Prostate gland (tissue), 2 donors: ENCODE data around the gene TMEM272. TPM values are rescaled to one million over a fixed set of nuclear protein-coding genes. Genes with fewer than 3 reads are reported as not detected.

ENCODE experiments used
- DNase-seq: peaks from one replicate; pipeline ENCODE4 v3.0.0-alpha.2; 2019; ENCODE audit warnings: low spot score
- H3K27ac ChIP-seq, 2 donors: fragments of 200-600 bp; sonication (generic); 2 replicates each; pipeline ENCODE4 v1.5.1; 2017 to 2019
- H3K27me3 ChIP-seq: fragments of 200-600 bp; sonication (generic); replicated peaks from 2 replicates; pipeline ENCODE4 v1.5.1; 2019; ENCODE audit not compliant: insufficient read depth
- H3K36me3 ChIP-seq, 2 donors: fragments of 200-600 bp; sonication (generic); 1 replicate in 1 of 2; 2 replicates in 1 of 2; pipeline versions ENCODE4 v1.5.1 to v1.8.1; 2017 to 2019
- H3K4me1 ChIP-seq: fragments of 200-600 bp; sonication (generic); replicated peaks from 2 replicates; pipeline ENCODE4 v1.5.1; 2019
- H3K4me3 ChIP-seq, 2 donors: fragments of 200-600 bp; sonication (generic); 2 replicates each; pipeline ENCODE4 v1.5.1; 2017 to 2019
- H3K9me3 ChIP-seq: fragments of 200-600 bp; sonication (generic); 2 replicates; pipeline ENCODE4 v1.5.1; 2017
- CTCF ChIP-seq, 4 experiments: fragments of 200-600 bp in 2 of 4; fragments of 450-650 bp in 2 of 4; sonication (generic) in 2 of 4; IDR thresholded peaks; 1 replicate in 3 of 4; 2 replicates in 1 of 4; pipeline ENCODE4 v1.5.1; 2016 to 2019; ENCODE audit warnings: antibody characterized with exemption in 4 of 4, mild to moderate bottlenecking in 2 of 4, moderate library complexity in 2 of 4
- POLR2A ChIP-seq: fragments of 450-650 bp; IDR thresholded peaks from one replicate; pipeline ENCODE4 v1.6.1; 2016; ENCODE audit warnings: antibody characterized with exemption, mild to moderate bottlenecking
- POLR2AphosphoS5 ChIP-seq: sonication (generic); formaldehyde crosslinking; IDR thresholded peaks from one replicate; pipeline ENCODE4 v1.6.1; 2017; ENCODE audit warnings: antibody characterized with exemption
- WGBS: methylation state at CpG from one replicate; pipeline ENCODE4 v1.1.5; 2018; 5-methylcytosine and 5-hydroxymethylcytosine counted together
- intact Hi-C: fragments of 100-400 bp; cut with DNase I; formaldehyde crosslinking; loops from one replicate; pipeline ENCODE4 v1.14.2; 2022
- total RNA-seq, 2 donors: library from RNA; depleted of rRNA; stranded (reverse); fragments of >200 nt; gene quantifications; one replicate each; pipeline ENCODE4 v1.1.0, GENCODE V29; 2016

TMEM272 gene
- total RNA-seq, 2 donors from 2014 or later = 0.28 TPM; not detected in 1

GRCh38 chr13:51799261-51799660 is 45.7 kb downstream of the TMEM272 start:
- WGBS = 93% methylated on average over 12 of the region's 12 CpGs
- H3K36me3 ChIP-seq = no peaks in the 10 kb centered on the region
- H3K9me3 ChIP-seq = no peaks in the 10 kb centered on the region
- H3K4me3 ChIP-seq = no peak overlapping the region
- H3K27ac ChIP-seq = no peak overlapping the region
- DNase-seq = no peak
- H3K4me1 ChIP-seq = peaks cover 12% of the 10 kb centered on the region
- TF ChIP-seq POLR2A (no peak), POLR2AphosphoS5 (no peak), CTCF (IDR thresholded peaks at IDR 0.05) (no peak)
- no peaks in the 10 kb centered on the region for H3K27me3 ChIP-seq
- intact Hi-C loops = no loop called here

GRCh38 chr13:51797664-51798488 is 47.1 kb downstream of the TMEM272 start:
- intact Hi-C loops = no loop called here
- H3K9me3 ChIP-seq = no peaks in the 10 kb centered on the region
- H3K36me3 ChIP-seq = no peaks in the 10 kb centered on the region
- H3K27ac ChIP-seq = peak overlapping the region; percentile 21 to 24
- H3K4me3 ChIP-seq = no peak overlapping the region
- peaks cover 12% of the 10 kb centered on the region for H3K4me1 ChIP-seq
- TF ChIP-seq POLR2AphosphoS5 (peak; percentile 53), CTCF (IDR thresholded peaks at IDR 0.05) (peak; percentile 9 to 82 (median 65)), POLR2A (no peak)
- WGBS = 61% methylated on average over 12 of the region's 12 CpGs
- DNase-seq = peak; percentile 75
- no peaks in the 10 kb centered on the region for H3K27me3 ChIP-seq

- Histone ChIP-seq H3K4me3 (no peak overlapping the region), H3K27me3 (no peaks in the 10 kb centered on the region), H3K4me1 (peaks cover 2% of the 10 kb centered on the region), H3K9me3 (no peaks in the 10 kb centered on the region), H3K27ac (no peak overlapping the region), H3K36me3 (no peaks in the 10 kb centered on the region)
- intact Hi-C loops = no loop called here
- 91% methylated on average over 7 of the region's 7 CpGs for WGBS
- DNase-seq = no peak
- no peak for TF ChIP-seq POLR2AphosphoS5
- no peak for TF ChIP-seq CTCF (IDR thresholded peaks at IDR 0.05)
- TF ChIP-seq POLR2A = no peak
Observed at GRCh38 chr13:51796546-51796945, 48.4 kb downstream of the TMEM272 start.

GRCh38 chr13:51795419-51795818 is 49.6 kb downstream of the TMEM272 start:
- H3K9me3 ChIP-seq = no peaks in the 10 kb centered on the region
- no peak for DNase-seq
- H3K4me3 ChIP-seq = no peak overlapping the region
- WGBS = 89% methylated on average over 2 of the region's 2 CpGs
- H3K27ac ChIP-seq = no peak overlapping the region
- no peaks in the 10 kb centered on the region for H3K36me3 ChIP-seq
- no peaks in the 10 kb centered on the region for H3K27me3 ChIP-seq
- TF ChIP-seq CTCF (IDR thresholded peaks at IDR 0.05) (no peak), POLR2A (no peak), POLR2AphosphoS5 (no peak)
- intact Hi-C loops = no loop called here
- H3K4me1 ChIP-seq = no peaks in the 10 kb centered on the region

- intact Hi-C loops = no loop called here
- 74% methylated on average over 4 of the region's 4 CpGs for WGBS
- Histone ChIP-seq H3K4me3 (no peak overlapping the region), H3K9me3 (no peaks in the 10 kb centered on the region), H3K4me1 (no peaks in the 10 kb centered on the region), H3K36me3 (no peaks in the 10 kb centered on the region), H3K27ac (no peak overlapping the region), H3K27me3 (no peaks in the 10 kb centered on the region)
- TF ChIP-seq POLR2A = no peak
- no peak for TF ChIP-seq CTCF (IDR thresholded peaks at IDR 0.05)
- DNase-seq = no peak
Observed at GRCh38 chr13:51794964-51795363, 50.0 kb downstream of the TMEM272 start.
